ENCODE measurements around the gene MAP4K4. TPM values are rescaled to one million over a fixed set of nuclear protein-coding genes. Genes with fewer than 3 reads are reported as not detected.

The MAP4K4 gene
- total RNA-seq, 4 donors from 2014 or later = 40.0 to 85.5 (median 59.5) TPM

DNA sequence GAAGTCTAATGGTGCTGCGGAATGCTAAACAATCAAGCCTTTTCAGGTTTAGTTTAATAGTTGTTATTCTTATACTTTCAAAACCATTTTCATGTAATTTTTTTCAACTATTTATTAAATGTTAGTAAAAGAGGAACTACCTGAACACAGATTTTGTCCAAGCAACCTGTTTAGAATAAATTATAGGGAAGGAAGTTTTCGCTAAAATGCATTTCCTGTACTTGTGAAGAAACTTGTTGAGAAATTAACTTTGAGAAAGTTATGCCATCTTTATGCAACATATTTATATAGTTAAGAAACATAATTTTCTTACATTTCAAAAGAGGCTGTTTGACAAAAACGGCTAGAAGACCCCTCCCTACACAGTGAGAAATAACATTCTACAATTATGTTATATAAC is 16.6 kb downstream of the MAP4K4 start:
- ATAC-seq = no peak
- H3K4me1 ChIP-seq = peaks cover 27 to 36% of the 10 kb centered on the region in 2 donors
- no peak overlapping the region for H3K27ac ChIP-seq
- in situ Hi-C loops (cut with MboI; ENCODE audit: low sequenced_read_pairs in 4 of 4) = no loop called here
- no peaks in the 10 kb centered on the region for H3K27me3 ChIP-seq
- intact Hi-C loops (cut with DNase I; ENCODE audit: low total_unique reads) = no loop called here
- H3K36me3 ChIP-seq = no peaks in the 10 kb centered on the region
- H3K4me3 ChIP-seq = no peak overlapping the region
- TF ChIP-seq, protein P1, sequence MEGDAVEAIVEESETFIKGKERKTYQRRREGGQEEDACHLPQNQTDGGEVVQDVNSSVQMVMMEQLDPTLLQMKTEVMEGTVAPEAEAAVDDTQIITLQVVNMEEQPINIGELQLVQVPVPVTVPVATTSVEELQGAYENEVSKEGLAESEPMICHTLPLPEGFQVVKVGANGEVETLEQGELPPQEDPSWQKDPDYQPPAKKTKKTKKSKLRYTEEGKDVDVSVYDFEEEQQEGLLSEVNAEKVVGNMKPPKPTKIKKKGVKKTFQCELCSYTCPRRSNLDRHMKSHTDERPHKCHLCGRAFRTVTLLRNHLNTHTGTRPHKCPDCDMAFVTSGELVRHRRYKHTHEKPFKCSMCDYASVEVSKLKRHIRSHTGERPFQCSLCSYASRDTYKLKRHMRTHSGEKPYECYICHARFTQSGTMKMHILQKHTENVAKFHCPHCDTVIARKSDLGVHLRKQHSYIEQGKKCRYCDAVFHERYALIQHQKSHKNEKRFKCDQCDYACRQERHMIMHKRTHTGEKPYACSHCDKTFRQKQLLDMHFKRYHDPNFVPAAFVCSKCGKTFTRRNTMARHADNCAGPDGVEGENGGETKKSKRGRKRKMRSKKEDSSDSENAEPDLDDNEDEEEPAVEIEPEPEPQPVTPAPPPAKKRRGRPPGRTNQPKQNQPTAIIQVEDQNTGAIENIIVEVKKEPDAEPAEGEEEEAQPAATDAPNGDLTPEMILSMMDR (IDR thresholded peaks at IDR 0.05 in 4 of 5, conservative IDR thresholded peaks at IDR 0.05 in 1 of 5) = no peak
- no peak for TF ChIP-seq POLR2A (IDR thresholded peaks at IDR 0.05)
- H3K9me3 ChIP-seq = no peaks in the 10 kb centered on the region
- DNase-seq = no peak

DNA sequence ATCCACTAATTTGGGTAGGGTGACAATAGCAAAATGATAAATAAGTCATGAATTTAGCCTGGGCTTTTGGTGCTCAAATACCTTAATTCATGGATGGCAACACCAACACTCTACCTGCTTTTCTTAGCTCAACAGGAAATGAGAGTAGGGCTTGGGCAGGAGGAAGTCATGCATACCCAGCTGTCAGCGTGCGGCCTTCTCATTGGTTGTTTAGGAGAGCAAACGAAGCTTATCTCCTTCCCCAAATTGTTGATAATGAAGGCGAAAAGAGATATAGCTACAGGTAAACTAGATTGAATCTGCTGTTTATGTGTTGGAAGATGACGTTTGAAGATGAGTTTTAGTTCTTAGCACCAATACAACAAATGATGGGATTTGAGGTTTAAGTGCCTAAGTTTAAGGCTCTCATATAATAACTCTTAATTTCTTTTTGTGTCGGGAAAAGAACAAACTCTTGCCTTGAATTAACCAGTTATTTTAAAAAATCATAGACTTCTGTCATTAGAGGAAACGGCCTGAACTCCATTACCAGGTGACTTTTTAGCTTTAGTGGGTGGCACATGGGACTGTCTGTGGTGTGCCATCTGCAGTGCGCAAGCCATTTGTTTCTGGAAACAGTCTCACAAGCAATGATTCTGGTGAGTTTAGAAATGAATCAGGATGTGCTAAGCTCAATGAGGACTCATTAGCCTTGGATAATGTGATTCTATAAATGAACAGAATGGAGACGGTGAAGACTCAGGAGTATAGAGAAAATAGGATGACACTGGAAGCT is 19.8 kb downstream of the MAP4K4 start:
- in situ Hi-C loops (cut with MboI; ENCODE audit: low sequenced_read_pairs in 4 of 4) (no loop called here), intact Hi-C loops (cut with DNase I; ENCODE audit: low total_unique reads) (no loop called here)
- H3K27ac ChIP-seq = no peak overlapping the region
- TF ChIP-seq, protein P1 (IDR thresholded peaks at IDR 0.05 in 4 of 5, conservative IDR thresholded peaks at IDR 0.05 in 1 of 5) = no peak
- no peak for TF ChIP-seq POLR2A (IDR thresholded peaks at IDR 0.05)
- H3K36me3 ChIP-seq = no peaks in the 10 kb centered on the region
- H3K27me3 ChIP-seq = no peaks in the 10 kb centered on the region
- DNase-seq = no peak
- no peak for ATAC-seq
- H3K4me3 ChIP-seq = no peak overlapping the region
- H3K9me3 ChIP-seq = no peaks in the 10 kb centered on the region
- peaks cover 4 to 14% of the 10 kb centered on the region in 2 donors for H3K4me1 ChIP-seq

DNA sequence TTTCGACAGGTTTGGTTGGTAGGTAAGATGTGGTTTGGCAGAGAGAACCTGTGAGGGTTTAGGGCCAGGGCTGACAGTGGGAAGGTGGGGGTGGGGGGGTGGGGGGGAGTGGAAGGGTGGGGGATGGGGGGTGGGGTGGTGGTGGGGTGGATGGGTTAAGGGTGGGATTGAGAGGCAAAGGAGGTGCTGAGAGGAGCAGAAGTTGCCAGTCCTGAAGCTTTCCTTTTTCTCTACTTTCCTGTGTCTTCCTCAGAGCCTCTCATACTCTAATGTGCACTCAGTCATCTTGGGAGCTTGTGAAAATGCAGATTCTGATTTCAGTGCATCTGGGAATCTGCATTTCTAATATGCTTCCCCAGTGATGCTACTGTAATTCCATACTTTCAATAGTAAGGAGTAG is 21.0 kb downstream of the MAP4K4 start:
- peaks cover 4 to 14% of the 10 kb centered on the region in 2 donors for H3K4me1 ChIP-seq
- H3K4me3 ChIP-seq = no peak overlapping the region
- intact Hi-C loops (cut with DNase I; ENCODE audit: low total_unique reads) (no loop called here), in situ Hi-C loops (cut with MboI; ENCODE audit: low sequenced_read_pairs in 4 of 4) (no loop called here)
- ATAC-seq (no peak), DNase-seq (no peak)
- no peaks in the 10 kb centered on the region for H3K9me3 ChIP-seq
- no peak overlapping the region for H3K27ac ChIP-seq
- no peaks in the 10 kb centered on the region for H3K27me3 ChIP-seq
- TF ChIP-seq POLR2A (IDR thresholded peaks at IDR 0.05) = no peak
- TF ChIP-seq, protein P1 (IDR thresholded peaks at IDR 0.05 in 4 of 5, conservative IDR thresholded peaks at IDR 0.05 in 1 of 5) = no peak
- H3K36me3 ChIP-seq = no peaks in the 10 kb centered on the region

DNA sequence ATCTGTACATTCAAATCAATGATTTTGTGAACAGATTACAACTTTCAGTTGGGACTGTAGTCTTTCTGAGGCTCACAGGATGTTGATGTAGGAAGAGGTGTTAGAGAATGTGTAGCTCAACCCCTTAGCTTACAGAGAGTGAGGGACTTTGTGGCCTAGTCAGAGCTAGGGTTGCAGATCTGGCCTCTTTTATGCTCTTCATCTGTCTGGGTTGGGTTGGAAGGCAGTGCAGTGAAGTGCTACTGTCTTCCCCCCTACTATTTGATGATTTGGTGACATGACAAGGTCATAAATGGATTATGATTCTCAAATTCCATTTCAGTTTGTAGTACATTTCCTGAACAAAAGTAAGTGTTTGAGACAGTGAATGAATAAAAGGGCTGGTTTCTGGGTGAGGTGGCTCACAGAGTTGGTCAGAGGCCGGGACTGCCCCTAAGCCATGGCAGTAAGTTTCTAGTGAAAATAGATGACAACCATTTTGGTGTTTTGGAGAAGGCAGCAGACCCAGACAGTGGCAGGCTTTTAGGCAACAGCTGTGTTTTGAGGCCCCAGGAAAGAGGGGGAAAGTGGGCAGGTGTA is 21.6 kb downstream of the MAP4K4 start:
- Histone ChIP-seq H3K4me3 (no peak overlapping the region), H3K27ac (no peak overlapping the region), H3K4me1 (peaks cover 4 to 12% of the 10 kb centered on the region in 2 donors), H3K27me3 (no peaks in the 10 kb centered on the region), H3K36me3 (no peaks in the 10 kb centered on the region), H3K9me3 (no peaks in the 10 kb centered on the region)
- DNase-seq = no peak
- no peak for ATAC-seq
- TF ChIP-seq POLR2A (IDR thresholded peaks at IDR 0.05) = no peak
- TF ChIP-seq, protein P1 (IDR thresholded peaks at IDR 0.05 in 4 of 5, conservative IDR thresholded peaks at IDR 0.05 in 1 of 5) = no peak
- in situ Hi-C loops (cut with MboI; ENCODE audit: low sequenced_read_pairs in 4 of 4) (no loop called here), intact Hi-C loops (cut with DNase I; ENCODE audit: low total_unique reads) (no loop called here)
